ENCODE measurements around the gene MCTP1.

The MCTP1 gene

GRCh38 chr5:94746731-94747124 lies 538.2 kb downstream of the MCTP1 start:
- TF ChIP-seq GATA3 (IDR thresholded peaks at IDR 0.05; ENCODE audit: low read depth, low read length) (no peak), GATA2 (IDR thresholded peaks at IDR 0.05; ENCODE audit: low read depth, low read length) (no peak)

GRCh38 chr5:94745786-94746730 lies 538.8 kb downstream of the MCTP1 start:
- no peak for TF ChIP-seq GATA2 (IDR thresholded peaks at IDR 0.05; ENCODE audit: low read depth, low read length)

GRCh38 chr5:94744906-94745305 lies 540.0 kb downstream of the MCTP1 start:
- TF ChIP-seq GATA3 (IDR thresholded peaks at IDR 0.05; ENCODE audit: low read depth, low read length) (no peak), GATA2 (IDR thresholded peaks at IDR 0.05; ENCODE audit: low read depth, low read length) (no peak)

GRCh38 chr5:94742852-94743251 lies 542.0 kb downstream of the MCTP1 start:
- no peak for TF ChIP-seq GATA2 (IDR thresholded peaks at IDR 0.05; ENCODE audit: low read depth, low read length)
- TF ChIP-seq GATA3 (IDR thresholded peaks at IDR 0.05; ENCODE audit: low read depth, low read length): no peak

GRCh38 chr5:94740286-94740685 lies 544.6 kb downstream of the MCTP1 start:
- TF ChIP-seq GATA2 (IDR thresholded peaks at IDR 0.05; ENCODE audit: low read depth, low read length): no peak
- TF ChIP-seq GATA3 (IDR thresholded peaks at IDR 0.05; ENCODE audit: low read depth, low read length): no peak

GRCh38 chr5:94736498-94736897 lies 548.4 kb downstream of the MCTP1 start:
- TF ChIP-seq GATA2 (IDR thresholded peaks at IDR 0.05; ENCODE audit: low read depth, low read length) (no peak), GATA3 (IDR thresholded peaks at IDR 0.05; ENCODE audit: low read depth, low read length) (no peak)

GRCh38 chr5:94731471-94731870 lies 553.4 kb downstream of the MCTP1 start:
- TF ChIP-seq GATA2 (IDR thresholded peaks at IDR 0.05; ENCODE audit: low read depth, low read length): no peak
- no peak for TF ChIP-seq GATA3 (IDR thresholded peaks at IDR 0.05; ENCODE audit: low read depth, low read length)

- TF ChIP-seq GATA2 (IDR thresholded peaks at IDR 0.05; ENCODE audit: low read depth, low read length): no peak
- no peak for TF ChIP-seq GATA3 (IDR thresholded peaks at IDR 0.05; ENCODE audit: low read depth, low read length)
Observed at GRCh38 chr5:94725142-94725541, 559.8 kb downstream of the MCTP1 start.

GRCh38 chr5:94715768-94716167 lies 569.1 kb downstream of the MCTP1 start:
- TF ChIP-seq GATA2 (IDR thresholded peaks at IDR 0.05; ENCODE audit: low read depth, low read length) (no peak), GATA3 (IDR thresholded peaks at IDR 0.05; ENCODE audit: low read depth, low read length) (no peak)

- TF ChIP-seq GATA3 (IDR thresholded peaks at IDR 0.05; ENCODE audit: low read depth, low read length) (no peak), GATA2 (IDR thresholded peaks at IDR 0.05; ENCODE audit: low read depth, low read length) (no peak)
Observed at GRCh38 chr5:94711785-94712184, 573.1 kb downstream of the MCTP1 start.

GRCh38 chr5:94709277-94709676 lies 575.6 kb downstream of the MCTP1 start:
- no peak for TF ChIP-seq GATA3 (IDR thresholded peaks at IDR 0.05; ENCODE audit: low read depth, low read length)
- TF ChIP-seq GATA2 (IDR thresholded peaks at IDR 0.05; ENCODE audit: low read depth, low read length): no peak

GRCh38 chr5:94707359-94707758 lies 577.5 kb downstream of the MCTP1 start:
- TF ChIP-seq GATA3 (IDR thresholded peaks at IDR 0.05; ENCODE audit: low read depth, low read length) (no peak), GATA2 (IDR thresholded peaks at IDR 0.05; ENCODE audit: low read depth, low read length) (no peak)

GRCh38 chr5:94705427-94705826 lies 579.5 kb downstream of the MCTP1 start:
- TF ChIP-seq GATA2 (IDR thresholded peaks at IDR 0.05; ENCODE audit: low read depth, low read length) (no peak), GATA3 (IDR thresholded peaks at IDR 0.05; ENCODE audit: low read depth, low read length) (no peak)

- TF ChIP-seq GATA3 (IDR thresholded peaks at IDR 0.05; ENCODE audit: low read depth, low read length): no peak
- TF ChIP-seq GATA2 (IDR thresholded peaks at IDR 0.05; ENCODE audit: low read depth, low read length): no peak
Observed at GRCh38 chr5:94702729-94703128, 582.2 kb downstream of the MCTP1 start.

GRCh38 chr5:94700592-94700991 lies 584.3 kb downstream of the MCTP1 start:
- no peak for TF ChIP-seq GATA2 (IDR thresholded peaks at IDR 0.05; ENCODE audit: low read depth, low read length)
- no peak for TF ChIP-seq GATA3 (IDR thresholded peaks at IDR 0.05; ENCODE audit: low read depth, low read length)
